Activated CD4-positive, alpha-beta T cell treated with anti-CD3 and anti-CD28 coated beads, Interleukin-2, amount 10 ng/mL, durations not matched to agents 7 days and 5 days (primary cell): ENCODE data around the gene ACYP2. TPM values are rescaled to one million over a fixed set of nuclear protein-coding genes. Genes with fewer than 3 reads are reported as not detected.

Experiments used
- CTCF ChIA-PET: fragments of 350-600 bp; sonication (Branson Sonifier 250); formaldehyde crosslinking; loops from one replicate; lab custom pipeline; 2021; ENCODE audit warnings: antibody characterized with exemption; lab: Charles Lee
- POLR2A ChIA-PET: fragments of 350-600 bp; sonication (Branson Sonifier 250); formaldehyde crosslinking; loops from one replicate; lab custom pipeline; 2021; ENCODE audit warnings: antibody characterized with exemption; lab: Charles Lee
- DNase-seq: peaks from one replicate; pipeline ENCODE4 v3.0.0-alpha.2; 2020
- H3K27ac Mint-ChIP-seq: one replicate; pipeline ENCODE4 v1.8.0; 2021; ENCODE audit warnings: mild to moderate bottlenecking, moderate library complexity, mixed read lengths
- H3K27me3 Mint-ChIP-seq: one replicate; pipeline ENCODE4 v1.8.0; 2021; ENCODE audit warnings: mixed read lengths
- H3K36me3 Mint-ChIP-seq: one replicate; pipeline ENCODE4 v1.8.0; 2021; ENCODE audit warnings: low read depth, mixed read lengths
- H3K4me1 Mint-ChIP-seq: one replicate; pipeline ENCODE4 v1.8.0; 2021; ENCODE audit warnings: mixed read lengths
- H3K4me3 Mint-ChIP-seq: one replicate; pipeline ENCODE4 v1.8.0; 2021; ENCODE audit warnings: mild to moderate bottlenecking, moderate library complexity, mixed read lengths
- H3K9me3 Mint-ChIP-seq: one replicate; pipeline ENCODE4 v1.8.0; 2021; ENCODE audit warnings: mixed read lengths
- total RNA-seq, 2 experiments: library from RNA; stranded (reverse); gene quantifications; one replicate each; pipeline ENCODE4 v1.2.3, GENCODE V29; 2021

Gene ACYP2
- total RNA-seq, 2 experiments from 2014 or later, result 12.9 to 13.1 TPM

- H3K4me3 Mint-ChIP-seq, result no peak overlapping the region
- H3K36me3 Mint-ChIP-seq, result no peaks in the 10 kb centered on the region
- CTCF ChIA-PET, result no interaction called here
- no peaks in the 10 kb centered on the region for H3K9me3 Mint-ChIP-seq
- POLR2A ChIA-PET, result no interaction called here
- H3K27ac Mint-ChIP-seq, result no peak overlapping the region
- no peaks in the 10 kb centered on the region for H3K27me3 Mint-ChIP-seq
- no peaks in the 10 kb centered on the region for H3K4me1 Mint-ChIP-seq
- no peak for DNase-seq
These were observed 68.6 kb downstream of the ACYP2 start for GRCh38 chr2:54183972-54184371.

GRCh38 chr2:54185105-54185504, 69.7 kb downstream of the ACYP2 start:
- CTCF ChIA-PET, result no interaction called here
- no peak for DNase-seq
- H3K4me1 Mint-ChIP-seq, result no peaks in the 10 kb centered on the region
- H3K27me3 Mint-ChIP-seq, result no peaks in the 10 kb centered on the region
- H3K4me3 Mint-ChIP-seq, result no peak overlapping the region
- no peak overlapping the region for H3K27ac Mint-ChIP-seq
- POLR2A ChIA-PET, result no interaction called here
- H3K36me3 Mint-ChIP-seq, result no peaks in the 10 kb centered on the region
- H3K9me3 Mint-ChIP-seq, result no peaks in the 10 kb centered on the region

- CTCF ChIA-PET, result no interaction called here
- POLR2A ChIA-PET, result no interaction called here
- Mint-ChIP-seq H3K9me3 (no peaks in the 10 kb centered on the region), H3K4me3 (no peak overlapping the region), H3K27ac (no peak overlapping the region), H3K4me1 (no peaks in the 10 kb centered on the region), H3K36me3 (no peaks in the 10 kb centered on the region), H3K27me3 (no peaks in the 10 kb centered on the region)
- DNase-seq, result no peak
These were observed 71.9 kb downstream of the ACYP2 start for GRCh38 chr2:54187331-54187730.

GRCh38 chr2:54189539-54189938, 74.1 kb downstream of the ACYP2 start:
- Mint-ChIP-seq H3K4me1 (no peaks in the 10 kb centered on the region), H3K27me3 (no peaks in the 10 kb centered on the region), H3K36me3 (no peaks in the 10 kb centered on the region), H3K27ac (no peak overlapping the region), H3K4me3 (no peak overlapping the region), H3K9me3 (no peaks in the 10 kb centered on the region)
- CTCF ChIA-PET, result no interaction called here
- POLR2A ChIA-PET, result no interaction called here
- no peak for DNase-seq

GRCh38 chr2:54191361-54192135, 76.1 kb downstream of the ACYP2 start:
- no peaks in the 10 kb centered on the region for H3K4me1 Mint-ChIP-seq
- H3K27me3 Mint-ChIP-seq, result no peaks in the 10 kb centered on the region
- no peaks in the 10 kb centered on the region for H3K9me3 Mint-ChIP-seq
- no peaks in the 10 kb centered on the region for H3K36me3 Mint-ChIP-seq
- ChIA-PET POLR2A (no interaction called here), CTCF (no interaction called here)
- DNase-seq, result no peak
- H3K4me3 Mint-ChIP-seq, result no peak overlapping the region
- no peak overlapping the region for H3K27ac Mint-ChIP-seq

- no peak for DNase-seq
- Mint-ChIP-seq H3K4me3 (no peak overlapping the region), H3K4me1 (no peaks in the 10 kb centered on the region), H3K27me3 (no peaks in the 10 kb centered on the region), H3K27ac (no peak overlapping the region), H3K36me3 (no peaks in the 10 kb centered on the region), H3K9me3 (no peaks in the 10 kb centered on the region)
- ChIA-PET CTCF (interaction anchor here (0.6 kb wide), 1 partner anchor 469 kb away, joined by 3 read pairs; no protein-coding TSS in a partner anchor), POLR2A (no interaction called here)
These were observed 79.6 kb downstream of the ACYP2 start for GRCh38 chr2:54194761-54195750.

- H3K4me3 Mint-ChIP-seq, result no peak overlapping the region
- H3K9me3 Mint-ChIP-seq, result no peaks in the 10 kb centered on the region
- no peaks in the 10 kb centered on the region for H3K36me3 Mint-ChIP-seq
- CTCF ChIA-PET, result no interaction called here
- H3K27ac Mint-ChIP-seq, result no peak overlapping the region
- no peaks in the 10 kb centered on the region for H3K4me1 Mint-ChIP-seq
- H3K27me3 Mint-ChIP-seq, result no peaks in the 10 kb centered on the region
- POLR2A ChIA-PET, result no interaction called here
- no peak for DNase-seq
These were observed 81.2 kb downstream of the ACYP2 start for GRCh38 chr2:54196646-54197045.

- H3K4me3 Mint-ChIP-seq, result no peak overlapping the region
- H3K4me1 Mint-ChIP-seq, result no peaks in the 10 kb centered on the region
- POLR2A ChIA-PET, result no interaction called here
These were observed 89.1 kb downstream of the ACYP2 start for GRCh38 chr2:54204476-54204875.

GRCh38 chr2:54206596-54206995, 91.2 kb downstream of the ACYP2 start:
- ChIA-PET CTCF (interaction anchor here (1.4 kb wide), 1 partner anchor 27 kb away, joined by 3 read pairs; no protein-coding TSS in a partner anchor), POLR2A (no interaction called here)
- no peaks in the 10 kb centered on the region for H3K4me1 Mint-ChIP-seq
- DNase-seq, result no peak
- no peak overlapping the region for H3K4me3 Mint-ChIP-seq
- H3K9me3 Mint-ChIP-seq, result no peaks in the 10 kb centered on the region
- no peaks in the 10 kb centered on the region for H3K27me3 Mint-ChIP-seq
- no peak overlapping the region for H3K27ac Mint-ChIP-seq
- H3K36me3 Mint-ChIP-seq, result no peaks in the 10 kb centered on the region

More at GRCh38 chr2:54204476-54204875, 89.1 kb downstream of the ACYP2 start:
- no peak for DNase-seq
- H3K27me3 Mint-ChIP-seq, result no peaks in the 10 kb centered on the region
- no peak overlapping the region for H3K27ac Mint-ChIP-seq
- H3K36me3 Mint-ChIP-seq, result no peaks in the 10 kb centered on the region
- CTCF ChIA-PET, result no interaction called here
- no peaks in the 10 kb centered on the region for H3K9me3 Mint-ChIP-seq

- Mint-ChIP-seq H3K27ac (no peak overlapping the region), H3K4me1 (no peaks in the 10 kb centered on the region), H3K36me3 (no peaks in the 10 kb centered on the region), H3K27me3 (no peaks in the 10 kb centered on the region), H3K9me3 (no peaks in the 10 kb centered on the region), H3K4me3 (no peak overlapping the region)
- CTCF ChIA-PET, result interaction anchor here (1.4 kb wide), 1 partner anchor 28 kb away, joined by 3 read pairs; no protein-coding TSS in a partner anchor
- POLR2A ChIA-PET, result no interaction called here
- no peak for DNase-seq
These were observed 92.3 kb downstream of the ACYP2 start for GRCh38 chr2:54207666-54208195.

- Mint-ChIP-seq H3K4me1 (no peaks in the 10 kb centered on the region), H3K4me3 (no peak overlapping the region), H3K27me3 (no peaks in the 10 kb centered on the region), H3K36me3 (no peaks in the 10 kb centered on the region), H3K27ac (no peak overlapping the region), H3K9me3 (peaks cover 5% of the 10 kb centered on the region)
- no peak for DNase-seq
- POLR2A ChIA-PET, result interaction anchor here (0.7 kb wide), 1 partner anchor 262 kb away, joined by 3 read pairs; no protein-coding TSS in a partner anchor
- CTCF ChIA-PET, result no interaction called here
These were observed 93.2 kb downstream of the ACYP2 start for GRCh38 chr2:54208364-54209240.

- Mint-ChIP-seq H3K4me1 (no peaks in the 10 kb centered on the region), H3K36me3 (no peaks in the 10 kb centered on the region), H3K27ac (no peak overlapping the region), H3K4me3 (no peak overlapping the region), H3K27me3 (no peaks in the 10 kb centered on the region), H3K9me3 (peaks cover 5% of the 10 kb centered on the region)
- POLR2A ChIA-PET, result no interaction called here
- CTCF ChIA-PET, result no interaction called here
- DNase-seq, result no peak
These were observed 94.0 kb downstream of the ACYP2 start for GRCh38 chr2:54209379-54209778.
